KMS-11 (cell line): ENCODE results near the gene TMEM203.
A peak's percentile ranks its signal among the peaks of the same experiment; 100 is the strongest.

Experiments
- H2AFZ ChIP-seq: fragments of 200-600 bp; sonication (generic); 2 replicates; pipeline ENCODE4 v1.6.1; 2016; ENCODE audit warnings: antibody characterized with exemption, mixed run types, low read depth
- H3K27ac ChIP-seq: fragments of 200-600 bp; sonication (generic); 2 replicates; pipeline ENCODE4 v1.6.1; 2016; ENCODE audit warnings: mild to moderate bottlenecking, mixed run types
- H3K27me3 ChIP-seq: fragments of 200-600 bp; sonication (generic); 2 replicates; pipeline ENCODE4 v1.6.1; 2017; ENCODE audit warnings: mild to moderate bottlenecking, low read depth, mixed run types, moderate library complexity; ENCODE audit not compliant: insufficient read depth
- H3K36me3 ChIP-seq: fragments of 200-600 bp; sonication (generic); 2 replicates; pipeline ENCODE4 v1.6.1; 2017; ENCODE audit warnings: mild to moderate bottlenecking, mixed run types; ENCODE audit not compliant: insufficient read depth
- H3K4me1 ChIP-seq: fragments of 200-600 bp; sonication (generic); 2 replicates; pipeline ENCODE4 v1.6.1; 2016; ENCODE audit warnings: mild to moderate bottlenecking, low read depth, mixed run types; ENCODE audit not compliant: poor library complexity, severe bottlenecking
- H3K4me2 ChIP-seq: fragments of 200-600 bp; sonication (generic); 2 replicates; pipeline ENCODE4 v1.7.0; 2016; ENCODE audit warnings: mild to moderate bottlenecking, mixed run types
- H3K4me3 ChIP-seq: fragments of 200-600 bp; sonication (generic); IDR thresholded peaks from 2 replicates; pipeline ENCODE4 v1.6.1; 2017; ENCODE audit warnings: low read depth, low read length, mixed read lengths; ENCODE audit not compliant: insufficient read depth
- H3K79me2 ChIP-seq: fragments of 200-600 bp; sonication (generic); 2 replicates; pipeline ENCODE4 v1.6.1; 2016; ENCODE audit warnings: low read depth, mixed run types; ENCODE audit not compliant: insufficient read depth
- H3K9ac ChIP-seq: fragments of 200-600 bp; sonication (generic); 2 replicates; pipeline ENCODE4 v1.6.1; 2016; ENCODE audit warnings: mild to moderate bottlenecking, mixed run types
- H4K20me1 ChIP-seq: fragments of 200-600 bp; sonication (generic); 2 replicates; pipeline ENCODE4 v1.6.1; 2016; ENCODE audit warnings: mild to moderate bottlenecking, mixed run types; ENCODE audit not compliant: insufficient read depth
- TF ChIP-seq, protein P1 (sequence below): fragments of 200-600 bp; sonication (generic); conservative IDR thresholded peaks from 2 replicates; pipeline ENCODE4 v1.6.1; 2017; ENCODE audit warnings: low read depth, mild to moderate bottlenecking, antibody characterized with exemption, low read length, moderate library complexity, mixed read lengths

Gene TMEM203

GRCh38 chr9:137159105-137160053, 46.1 kb downstream of the TMEM203 start:
- TF ChIP-seq, protein P1, sequence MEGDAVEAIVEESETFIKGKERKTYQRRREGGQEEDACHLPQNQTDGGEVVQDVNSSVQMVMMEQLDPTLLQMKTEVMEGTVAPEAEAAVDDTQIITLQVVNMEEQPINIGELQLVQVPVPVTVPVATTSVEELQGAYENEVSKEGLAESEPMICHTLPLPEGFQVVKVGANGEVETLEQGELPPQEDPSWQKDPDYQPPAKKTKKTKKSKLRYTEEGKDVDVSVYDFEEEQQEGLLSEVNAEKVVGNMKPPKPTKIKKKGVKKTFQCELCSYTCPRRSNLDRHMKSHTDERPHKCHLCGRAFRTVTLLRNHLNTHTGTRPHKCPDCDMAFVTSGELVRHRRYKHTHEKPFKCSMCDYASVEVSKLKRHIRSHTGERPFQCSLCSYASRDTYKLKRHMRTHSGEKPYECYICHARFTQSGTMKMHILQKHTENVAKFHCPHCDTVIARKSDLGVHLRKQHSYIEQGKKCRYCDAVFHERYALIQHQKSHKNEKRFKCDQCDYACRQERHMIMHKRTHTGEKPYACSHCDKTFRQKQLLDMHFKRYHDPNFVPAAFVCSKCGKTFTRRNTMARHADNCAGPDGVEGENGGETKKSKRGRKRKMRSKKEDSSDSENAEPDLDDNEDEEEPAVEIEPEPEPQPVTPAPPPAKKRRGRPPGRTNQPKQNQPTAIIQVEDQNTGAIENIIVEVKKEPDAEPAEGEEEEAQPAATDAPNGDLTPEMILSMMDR, result no peak
- Histone ChIP-seq H3K36me3 (no peaks in the 10 kb centered on the region), H3K27me3 (peaks cover 13% of the 10 kb centered on the region; the same call in 1 of the 2 replicates), H3K9ac (no peak overlapping the region), H2AFZ (peak overlapping the region; percentile 44; the same call in 1 of the 2 replicates), H3K4me3 (no peak overlapping the region), H3K79me2 (no peaks in the 10 kb centered on the region), H3K4me1 (peaks cover 40% of the 10 kb centered on the region), H3K27ac (no peak overlapping the region), H3K4me2 (peak overlapping the region; percentile 63), H4K20me1 (no peaks in the 10 kb centered on the region)

- Histone ChIP-seq H2AFZ (peak overlapping the region; percentile 44; the same call in 1 of the 2 replicates), H4K20me1 (no peaks in the 10 kb centered on the region), H3K79me2 (no peaks in the 10 kb centered on the region), H3K4me3 (no peak overlapping the region), H3K27me3 (peaks cover 10% of the 10 kb centered on the region; the same call in 1 of the 2 replicates), H3K9ac (no peak overlapping the region), H3K27ac (no peak overlapping the region), H3K4me2 (peak overlapping the region; percentile 63), H3K4me1 (peaks cover 40% of the 10 kb centered on the region), H3K36me3 (no peaks in the 10 kb centered on the region)
- TF ChIP-seq, protein P1, result no peak
Measured at GRCh38 chr9:137158625-137159024, 46.8 kb downstream of the TMEM203 start.

DNA sequence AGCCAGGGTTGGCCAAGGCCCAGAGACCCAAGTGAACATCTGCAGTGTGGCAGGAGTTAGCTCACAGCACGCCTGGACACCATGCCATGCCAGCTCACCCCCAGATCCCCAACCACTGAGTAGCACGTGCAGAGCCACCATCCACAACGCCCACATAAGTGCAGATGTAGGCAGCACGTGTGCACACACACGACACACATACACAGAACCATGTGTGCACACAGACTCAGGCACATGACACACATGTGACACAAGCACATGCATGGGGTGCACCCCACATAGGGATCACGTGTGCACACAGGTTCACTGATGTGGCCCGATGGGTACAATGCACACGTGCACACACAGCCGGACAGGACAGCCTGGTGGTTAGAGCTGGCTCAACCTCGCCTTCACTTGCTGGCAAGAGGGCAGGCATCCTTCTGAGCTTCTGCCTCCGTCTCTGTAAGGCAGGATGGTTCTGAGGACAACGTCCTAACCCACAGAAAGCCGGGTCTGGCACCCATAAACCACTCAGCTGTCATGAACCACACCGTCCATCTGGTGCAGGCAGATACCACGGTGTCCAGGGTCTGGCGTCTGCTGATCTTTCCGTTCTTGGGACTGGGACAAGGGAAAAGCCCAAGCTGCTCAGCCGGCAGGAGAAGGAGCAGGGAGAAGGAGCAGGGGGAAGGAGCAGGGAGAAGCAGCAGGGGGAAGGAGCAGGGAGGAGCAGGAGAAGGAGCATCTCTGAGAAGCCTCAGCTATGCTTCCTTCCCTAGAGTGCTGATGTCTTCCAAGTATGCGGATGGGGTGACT, 47.6 kb downstream of the TMEM203 start:
- TF ChIP-seq, protein P1, result no peak
- H3K27ac ChIP-seq, result no peak overlapping the region
- peak overlapping the region; percentile 26; the same call in 1 of the 2 replicates for H2AFZ ChIP-seq
- no peak overlapping the region for H3K9ac ChIP-seq
- H3K79me2 ChIP-seq, result no peaks in the 10 kb centered on the region
- H4K20me1 ChIP-seq, result no peaks in the 10 kb centered on the region
- H3K4me3 ChIP-seq, result no peak overlapping the region
- H3K36me3 ChIP-seq, result no peaks in the 10 kb centered on the region
- H3K4me1 ChIP-seq, result peaks cover 40% of the 10 kb centered on the region
- peaks cover 6% of the 10 kb centered on the region; the same call in 1 of the 2 replicates for H3K27me3 ChIP-seq
- peak overlapping the region; percentile 63; the same call in 1 of the 2 replicates for H3K4me2 ChIP-seq

GRCh38 chr9:137156567-137157375, 48.7 kb downstream of the TMEM203 start:
- Histone ChIP-seq H3K27ac (no peak overlapping the region), H4K20me1 (no peaks in the 10 kb centered on the region), H3K4me3 (no peak overlapping the region), H3K27me3 (no peaks in the 10 kb centered on the region), H3K9ac (no peak overlapping the region), H3K36me3 (no peaks in the 10 kb centered on the region), H2AFZ (no peak overlapping the region), H3K4me1 (peaks cover 42% of the 10 kb centered on the region), H3K79me2 (no peaks in the 10 kb centered on the region), H3K4me2 (peak overlapping the region; percentile 63; the same call in 1 of the 2 replicates)
- TF ChIP-seq, protein P1, result no peak
